ENCODE results near the gene BAZ2A. TPM values are rescaled to one million over a fixed set of nuclear protein-coding genes. Genes with fewer than 3 reads are reported as not detected.

Gene BAZ2A
- total RNA-seq, 2 donors from 2014 or later: 97.8 to 166 TPM

DNA sequence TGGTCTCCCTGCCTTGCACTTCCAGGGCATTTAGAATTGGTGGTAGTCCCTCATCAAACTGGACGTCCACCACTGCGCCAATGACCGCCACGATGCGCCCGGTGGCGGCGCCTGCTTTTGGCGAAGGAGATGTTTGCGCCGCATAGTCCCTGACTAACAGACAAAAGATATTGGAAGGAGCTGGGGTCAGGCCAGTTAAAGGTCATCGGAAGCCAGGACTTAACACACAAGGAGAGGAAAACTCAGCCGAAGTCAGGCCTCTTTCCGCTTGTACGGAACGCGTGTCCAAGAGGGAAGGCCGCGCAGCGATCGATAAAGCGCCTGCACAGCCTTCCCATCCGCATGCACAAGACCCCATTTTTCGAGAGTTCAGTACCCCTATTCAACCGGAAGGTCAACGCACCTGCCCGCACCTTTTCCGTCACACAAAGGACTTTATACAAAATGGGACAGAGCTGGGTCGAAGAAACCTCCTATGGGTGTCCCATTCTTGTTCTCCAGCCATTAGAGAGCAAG, 15.1 kb upstream of the BAZ2A start:
- peaks cover 13% of the 10 kb centered on the region for H3K4me1 Mint-ChIP-seq
- H3K27me3 Mint-ChIP-seq: no peaks in the 10 kb centered on the region
- no peaks in the 10 kb centered on the region for H3K9me3 Mint-ChIP-seq
- peak overlapping the region; percentile 95 for H3K4me3 Mint-ChIP-seq
- ATAC-seq (replicated peaks): no peak
- peak overlapping the region; percentile 99 for H3K27ac Mint-ChIP-seq
- peaks cover 60% of the 10 kb centered on the region for H3K36me3 Mint-ChIP-seq (ENCODE audit: low read depth)

DNA sequence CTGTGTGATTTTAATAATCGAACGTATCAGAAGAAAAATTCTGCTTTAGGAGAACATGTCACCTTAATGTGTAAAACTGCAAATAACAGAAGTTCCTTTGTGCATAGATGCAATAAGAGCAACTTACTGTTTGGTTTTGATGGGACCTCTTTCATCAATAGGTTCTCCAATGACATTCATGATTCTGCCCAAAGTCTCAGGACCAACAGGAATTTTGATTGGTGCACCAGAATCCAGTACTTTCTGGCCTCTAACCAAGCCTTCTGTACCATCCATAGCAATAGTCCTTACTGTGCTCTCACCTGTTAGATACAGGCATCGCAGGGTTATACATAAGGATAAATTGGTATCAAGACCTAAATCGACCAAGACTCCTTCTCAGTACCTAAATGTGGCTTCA, 14.5 kb upstream of the BAZ2A start:
- Mint-ChIP-seq H3K4me3 (peak overlapping the region; percentile 95), H3K4me1 (peaks cover 13% of the 10 kb centered on the region), H3K9me3 (no peaks in the 10 kb centered on the region), H3K36me3 (ENCODE audit: low read depth) (peaks cover 66% of the 10 kb centered on the region), H3K27me3 (no peaks in the 10 kb centered on the region), H3K27ac (peak overlapping the region; percentile 99)
- no peak for ATAC-seq (replicated peaks)

DNA sequence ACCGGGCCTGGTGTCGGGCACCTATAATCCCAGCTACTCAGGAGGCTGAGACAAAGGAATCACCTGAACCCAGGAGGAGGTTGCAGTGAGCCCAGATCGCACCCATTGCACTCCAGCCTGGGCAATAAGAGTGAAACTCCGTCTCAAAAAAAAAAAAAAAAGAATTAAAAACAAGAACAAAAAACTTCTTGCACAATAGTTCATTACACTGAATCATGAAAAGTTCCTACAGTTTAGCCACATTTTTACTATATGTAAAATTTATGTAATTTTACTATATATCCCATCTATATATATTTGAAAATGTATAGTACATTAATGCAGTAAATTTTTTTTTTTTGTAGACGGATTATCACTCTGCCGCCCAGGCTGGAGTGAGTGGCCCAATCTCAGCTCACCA, 11.1 kb upstream of the BAZ2A start:
- H3K27me3 Mint-ChIP-seq: no peaks in the 10 kb centered on the region
- H3K36me3 Mint-ChIP-seq (ENCODE audit: low read depth): peaks cover 99% of the 10 kb centered on the region
- H3K4me3 Mint-ChIP-seq: no peak overlapping the region
- no peaks in the 10 kb centered on the region for H3K9me3 Mint-ChIP-seq
- peaks cover 15% of the 10 kb centered on the region for H3K4me1 Mint-ChIP-seq
- no peak for ATAC-seq (replicated peaks)
- H3K27ac Mint-ChIP-seq: no peak overlapping the region

DNA sequence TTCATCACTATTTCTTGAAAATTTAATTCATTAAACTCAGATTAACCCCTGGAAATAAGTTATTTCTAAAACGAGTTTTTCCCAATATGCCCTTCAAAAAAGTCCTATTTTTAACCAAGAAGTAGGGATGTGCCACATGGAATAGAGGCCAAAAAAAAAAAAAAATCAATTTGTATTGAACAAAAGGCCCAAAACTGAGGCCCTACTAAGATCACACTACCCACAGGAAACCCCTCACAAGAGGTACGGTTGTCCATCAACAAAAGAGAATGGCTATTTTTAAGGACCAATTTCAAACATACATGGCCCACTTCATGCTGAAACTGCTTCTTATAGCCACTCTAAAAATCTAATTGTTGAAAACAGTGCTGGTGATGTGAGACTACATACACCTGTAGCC, 7.5 kb upstream of the BAZ2A start:
- no peaks in the 10 kb centered on the region for H3K9me3 Mint-ChIP-seq
- ATAC-seq (replicated peaks): no peak
- peaks cover 23% of the 10 kb centered on the region for H3K4me1 Mint-ChIP-seq
- no peaks in the 10 kb centered on the region for H3K27me3 Mint-ChIP-seq
- peak overlapping the region; percentile 83 for H3K4me3 Mint-ChIP-seq
- H3K27ac Mint-ChIP-seq: peak overlapping the region; percentile 98
- peaks cover 83% of the 10 kb centered on the region for H3K36me3 Mint-ChIP-seq (ENCODE audit: low read depth)

DNA sequence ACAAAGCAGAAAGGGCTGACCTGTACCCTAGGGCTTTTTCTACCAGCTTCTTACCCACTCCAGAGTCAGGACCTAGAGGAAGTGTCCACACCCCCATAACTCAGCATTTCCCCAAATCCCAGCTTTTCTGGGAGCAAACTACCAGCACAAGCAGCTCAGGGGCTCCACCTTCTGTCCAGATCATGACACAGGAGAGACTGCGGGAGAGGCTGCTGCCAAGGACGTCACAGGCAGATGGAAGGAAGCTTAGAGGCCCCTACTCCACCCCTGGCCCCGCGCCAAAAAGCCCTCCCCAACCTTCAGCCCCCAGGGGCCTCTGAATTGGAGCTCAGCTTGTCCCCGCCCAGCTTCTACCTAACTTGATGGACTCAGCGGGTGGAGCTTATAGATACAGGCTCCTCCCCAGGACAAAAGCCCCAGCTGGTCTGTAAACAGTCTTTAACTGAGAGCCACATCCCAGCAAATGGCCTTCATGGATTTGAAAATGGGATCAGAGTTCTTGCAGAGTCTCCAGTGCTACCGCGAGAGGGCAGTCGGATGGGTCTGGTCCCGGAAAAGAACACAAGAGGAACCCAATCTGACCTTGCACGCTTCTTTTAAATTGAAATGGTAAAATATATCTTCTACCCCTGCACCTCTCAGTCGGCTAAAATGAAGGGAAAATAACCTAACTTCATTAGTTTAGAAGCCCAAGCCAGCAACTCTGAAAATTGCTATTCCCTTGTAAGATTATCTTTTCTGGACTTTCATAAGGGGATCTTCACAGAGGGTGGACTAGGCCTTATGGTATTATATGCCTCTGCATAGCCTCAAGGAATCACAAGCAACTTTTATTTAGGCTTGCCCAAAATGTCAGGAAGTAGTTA, 6.8 kb upstream of the BAZ2A start:
- Mint-ChIP-seq H3K27me3 (no peaks in the 10 kb centered on the region), H3K4me1 (peaks cover 23% of the 10 kb centered on the region), H3K9me3 (no peaks in the 10 kb centered on the region), H3K36me3 (ENCODE audit: low read depth) (peaks cover 76% of the 10 kb centered on the region), H3K4me3 (peak overlapping the region; percentile 83), H3K27ac (peak overlapping the region; percentile 98)
- ATAC-seq (replicated peaks): peak; percentile 61

DNA sequence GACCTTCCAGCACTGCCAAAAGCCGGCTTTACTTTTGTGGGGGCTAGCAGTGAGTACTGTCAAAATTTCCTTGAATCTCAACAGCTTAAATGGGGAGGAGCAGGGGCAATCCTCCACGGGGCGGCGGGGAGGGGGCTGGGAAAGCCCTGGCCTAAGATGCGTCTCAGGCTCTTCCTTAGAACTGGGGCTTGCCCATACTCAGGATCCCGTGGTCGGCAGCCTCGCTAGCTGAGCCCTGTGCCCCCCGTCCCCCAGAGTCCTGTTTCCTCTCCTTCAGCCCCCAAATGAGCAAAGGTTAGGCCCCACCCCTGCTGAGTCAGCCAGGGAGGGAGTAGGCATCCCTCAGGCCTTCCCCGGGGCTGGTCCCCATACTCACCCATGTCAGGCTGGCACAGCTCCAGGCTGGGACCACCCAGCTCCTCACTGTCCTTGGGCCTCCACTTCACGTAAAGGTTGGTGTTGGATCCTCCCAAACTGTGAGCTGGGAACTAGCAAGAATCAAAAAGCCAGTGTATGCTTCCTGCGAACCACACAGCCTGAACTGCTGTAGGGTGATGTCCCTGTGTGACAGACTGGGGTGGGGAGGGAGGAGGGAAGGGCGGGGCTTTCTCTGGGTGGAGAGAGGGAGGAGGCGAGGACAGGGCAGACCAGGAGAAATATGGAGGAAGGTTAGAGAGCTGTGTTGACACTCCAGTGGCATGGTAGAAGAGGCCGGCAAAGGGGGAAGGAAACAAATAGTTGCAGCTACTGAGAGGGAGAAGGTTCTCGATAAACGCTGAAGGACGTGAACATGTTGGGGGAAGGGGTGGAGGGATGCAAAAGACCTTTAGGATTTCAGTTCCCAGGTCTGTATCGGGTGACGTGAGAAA, 5.9 kb upstream of the BAZ2A start:
- H3K4me1 Mint-ChIP-seq: peaks cover 28% of the 10 kb centered on the region
- H3K27me3 Mint-ChIP-seq: no peaks in the 10 kb centered on the region
- ATAC-seq (replicated peaks): peak; percentile 85
- peak overlapping the region; percentile 98 for H3K27ac Mint-ChIP-seq
- no peaks in the 10 kb centered on the region for H3K9me3 Mint-ChIP-seq
- peak overlapping the region; percentile 83 for H3K4me3 Mint-ChIP-seq
- H3K36me3 Mint-ChIP-seq (ENCODE audit: low read depth): peaks cover 67% of the 10 kb centered on the region

DNA sequence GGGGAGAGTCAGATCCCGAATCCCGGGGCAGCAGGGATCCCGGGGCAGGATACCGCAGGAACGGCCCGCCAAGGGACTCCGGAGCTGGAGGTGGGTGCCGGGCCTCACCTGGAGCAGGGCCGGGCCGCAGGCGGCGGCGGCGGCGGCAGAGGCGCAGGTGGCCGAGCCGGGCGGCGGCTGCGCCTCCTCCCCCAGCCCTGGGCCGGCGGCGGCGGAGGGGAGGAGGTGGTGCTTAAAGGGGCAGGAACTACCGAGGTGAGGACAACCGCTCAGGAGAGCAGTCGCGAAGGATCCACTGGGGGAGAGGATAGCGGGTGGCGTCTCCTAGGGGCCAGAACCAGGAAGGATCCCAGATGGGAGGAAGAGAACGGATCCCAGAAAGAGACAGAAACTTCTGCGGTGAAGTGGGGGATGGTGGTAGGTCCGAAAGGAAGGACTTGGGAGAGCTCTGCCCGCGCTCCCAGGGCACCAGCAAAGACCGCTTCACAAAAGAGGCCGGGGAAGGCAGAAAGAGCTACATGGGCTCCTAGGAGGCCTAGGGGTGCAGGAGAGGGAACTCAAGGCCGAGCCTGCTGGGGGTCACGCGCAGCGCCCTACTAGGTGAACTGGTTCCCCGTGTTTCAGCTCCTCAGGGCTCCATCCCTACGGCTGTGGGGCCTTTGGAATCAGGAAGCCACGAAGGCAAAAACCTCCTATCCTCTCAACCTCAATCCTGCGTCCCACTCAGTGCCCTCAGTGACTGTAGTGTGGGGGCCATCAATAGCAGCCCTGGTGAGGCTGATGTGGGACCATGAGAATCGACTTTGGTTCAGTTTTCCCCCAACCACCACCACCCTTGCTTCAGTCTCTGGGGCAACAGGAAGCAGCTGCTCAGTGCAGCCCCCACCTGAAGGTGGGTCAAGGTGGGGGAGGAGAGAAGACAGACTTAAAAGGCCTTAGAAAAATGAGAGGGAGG, 5.0 kb upstream of the BAZ2A start:
- Mint-ChIP-seq H3K27ac (peak overlapping the region; percentile 98), H3K4me3 (peak overlapping the region; percentile 83), H3K36me3 (ENCODE audit: low read depth) (peaks cover 67% of the 10 kb centered on the region), H3K9me3 (no peaks in the 10 kb centered on the region), H3K27me3 (no peaks in the 10 kb centered on the region), H3K4me1 (peaks cover 37% of the 10 kb centered on the region)
- peak; percentile 45 for ATAC-seq (replicated peaks)

DNA sequence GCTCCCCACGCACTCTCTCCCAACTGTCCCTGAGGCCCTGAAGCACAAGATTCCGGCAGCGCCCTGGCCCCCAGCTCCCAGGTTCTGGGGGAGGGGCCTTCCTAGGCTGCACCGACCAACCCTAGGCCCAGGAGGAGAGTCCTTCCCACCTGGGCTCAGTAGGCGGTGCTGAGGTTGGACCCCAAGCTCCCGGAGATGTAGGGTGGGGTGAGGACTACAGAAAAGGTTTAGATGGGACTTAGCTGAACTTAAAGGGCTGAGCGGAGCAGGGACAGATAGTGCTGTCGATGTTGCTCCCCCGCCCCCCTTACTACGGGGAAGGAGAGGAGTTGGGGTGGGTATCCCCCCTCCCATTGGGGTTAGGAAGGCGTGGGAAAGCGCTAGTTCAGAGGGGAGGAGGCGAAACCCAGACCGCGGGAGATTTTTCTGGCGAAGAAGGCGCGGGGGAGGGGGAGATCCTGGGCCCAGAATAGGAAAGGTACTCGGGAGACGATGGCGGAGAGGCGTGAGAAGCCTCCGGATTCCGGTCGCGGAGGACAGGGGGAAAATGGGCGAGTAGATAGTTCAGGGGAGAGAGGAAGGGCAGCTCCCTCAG, 4.2 kb upstream of the BAZ2A start:
- Mint-ChIP-seq H3K27me3 (no peaks in the 10 kb centered on the region), H3K9me3 (no peaks in the 10 kb centered on the region), H3K36me3 (ENCODE audit: low read depth) (peaks cover 67% of the 10 kb centered on the region), H3K4me1 (peaks cover 37% of the 10 kb centered on the region), H3K27ac (peak overlapping the region; percentile 98), H3K4me3 (peak overlapping the region; percentile 83)
- no peak for ATAC-seq (replicated peaks)

DNA sequence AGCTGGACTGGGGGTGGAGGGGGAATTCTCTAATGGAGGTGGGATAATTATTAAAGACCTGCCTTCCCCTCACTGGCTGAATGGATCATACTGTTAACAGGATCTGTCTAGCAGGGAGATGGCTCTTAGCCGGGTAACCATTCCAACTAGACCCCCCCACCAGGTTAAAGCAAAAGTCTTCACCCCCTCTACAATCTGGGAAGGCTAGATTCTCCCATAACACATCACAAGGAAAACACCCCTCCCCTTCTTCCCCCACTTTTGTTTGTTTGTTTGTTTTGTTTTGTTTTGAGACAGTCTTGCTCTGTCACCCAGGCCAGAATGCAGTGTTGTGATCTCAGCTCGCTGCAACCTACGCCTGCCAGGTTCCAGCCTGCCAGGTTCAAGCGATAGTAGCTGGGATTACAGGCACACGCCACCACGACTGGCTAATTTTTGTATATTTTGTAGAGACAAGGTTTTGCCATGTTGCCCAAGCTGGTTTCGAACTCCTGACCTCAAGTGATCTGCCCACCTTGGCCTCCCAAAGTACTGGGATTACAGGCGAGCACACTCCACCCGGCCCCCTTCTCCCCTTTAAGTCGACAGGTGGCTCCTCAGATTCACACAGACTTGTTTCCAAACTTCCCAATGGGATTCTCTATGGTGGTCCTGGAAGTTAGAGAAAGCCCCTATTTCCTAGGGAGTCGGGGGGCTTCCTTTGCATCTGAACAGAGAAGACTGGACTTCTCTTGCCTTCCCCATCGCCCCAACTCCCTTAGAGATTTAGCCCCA, 3.5 kb upstream of the BAZ2A start:
- Mint-ChIP-seq H3K36me3 (ENCODE audit: low read depth) (peaks cover 67% of the 10 kb centered on the region), H3K27ac (peak overlapping the region; percentile 98), H3K4me1 (peaks cover 38% of the 10 kb centered on the region), H3K9me3 (no peaks in the 10 kb centered on the region), H3K27me3 (no peaks in the 10 kb centered on the region), H3K4me3 (peak overlapping the region; percentile 83)
- ATAC-seq (replicated peaks): no peak

DNA sequence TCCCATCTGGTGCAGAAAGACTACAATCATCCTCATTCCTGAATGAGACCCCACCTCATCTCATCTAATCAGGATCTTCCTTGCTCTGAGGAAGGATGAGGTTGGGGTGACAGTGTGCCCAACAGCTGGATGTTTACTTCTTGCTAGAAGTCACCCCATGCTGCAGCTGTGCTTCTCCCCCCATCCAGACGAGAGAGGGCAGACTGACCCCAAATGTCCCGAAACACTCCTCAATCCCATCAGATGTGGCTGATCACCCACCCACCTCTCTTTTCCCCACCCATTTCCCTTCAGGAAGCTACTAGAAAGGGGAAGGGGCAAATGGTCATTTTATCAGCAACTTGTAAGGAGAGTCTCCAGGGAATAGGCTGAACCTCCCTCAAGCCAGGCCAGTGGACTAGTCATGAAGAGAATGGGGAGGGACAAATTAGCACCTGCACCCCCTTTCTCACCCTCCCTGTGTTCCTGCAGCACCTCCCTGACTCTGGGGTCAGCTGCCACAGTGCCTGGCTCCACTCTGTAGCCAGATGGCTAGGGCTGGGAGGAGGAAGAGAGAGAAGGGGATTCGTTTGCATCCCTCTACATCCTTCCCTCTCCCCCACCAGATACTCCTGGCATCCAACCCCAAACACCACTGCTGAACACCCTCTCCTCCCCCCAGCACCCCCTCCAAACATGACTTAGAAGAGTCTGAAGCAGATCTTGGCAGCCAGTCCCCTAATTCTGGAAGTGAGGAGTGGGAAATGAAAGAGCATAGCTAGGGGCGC, 2.8 kb upstream of the BAZ2A start:
- Mint-ChIP-seq H3K4me1 (peaks cover 45% of the 10 kb centered on the region), H3K27ac (peak overlapping the region; percentile 69), H3K9me3 (no peaks in the 10 kb centered on the region), H3K36me3 (ENCODE audit: low read depth) (peaks cover 67% of the 10 kb centered on the region), H3K4me3 (peak overlapping the region; percentile 83), H3K27me3 (no peaks in the 10 kb centered on the region)
- ATAC-seq (replicated peaks): no peak

DNA sequence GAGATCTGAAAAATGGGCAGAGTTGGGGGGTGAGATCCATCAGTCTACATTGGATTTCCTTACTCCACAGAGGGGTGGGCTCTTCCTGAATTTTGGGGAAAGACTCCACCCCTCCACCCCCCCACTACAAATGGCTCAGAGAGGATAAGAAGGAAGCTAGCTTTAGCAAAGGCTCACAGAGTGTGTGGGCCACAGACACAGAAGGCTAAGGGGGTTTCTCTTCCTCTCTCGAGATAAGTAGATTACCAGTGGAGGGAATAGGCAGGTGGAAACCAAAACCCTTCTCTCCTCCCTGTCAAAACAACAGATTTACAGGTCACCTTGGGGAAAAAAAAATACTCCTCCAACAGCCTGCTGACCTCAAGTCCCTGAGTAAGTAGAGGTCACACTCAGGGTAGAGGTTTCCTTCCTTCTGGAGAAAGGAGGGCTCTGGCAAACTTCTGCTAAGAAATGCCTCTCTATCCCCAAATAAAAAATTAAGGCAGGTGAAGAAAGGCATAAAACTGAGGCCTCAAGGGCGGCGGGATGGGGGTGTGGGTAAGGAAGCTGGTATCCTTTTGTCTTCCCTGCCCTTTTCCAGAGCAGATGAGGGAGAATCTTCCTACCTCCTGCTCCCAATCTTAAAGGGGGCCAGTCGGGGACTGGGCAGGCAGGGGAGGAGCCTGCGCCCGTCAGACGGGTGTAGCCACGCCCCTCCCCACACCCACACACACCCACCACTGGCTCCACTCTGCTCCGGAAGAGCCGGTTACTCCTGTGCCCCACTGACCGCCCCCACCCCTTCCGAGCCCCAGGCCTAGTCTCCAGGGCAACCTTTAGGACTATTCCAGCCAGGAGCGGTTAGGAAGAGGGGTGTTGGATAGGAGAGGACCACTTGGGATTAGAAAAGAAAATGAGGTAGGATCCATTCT, 1.9 kb upstream of the BAZ2A start:
- Mint-ChIP-seq H3K4me1 (peaks cover 45% of the 10 kb centered on the region), H3K27ac (peak overlapping the region; percentile 77), H3K4me3 (peak overlapping the region; percentile 83), H3K36me3 (ENCODE audit: low read depth) (peaks cover 67% of the 10 kb centered on the region), H3K9me3 (no peaks in the 10 kb centered on the region), H3K27me3 (no peaks in the 10 kb centered on the region)
- no peak for ATAC-seq (replicated peaks)

Measured in activated T-helper 17 cell treated with anti-CD3 and anti-CD28 coated beads, Interleukin-2, amount 50 U/mL, for 72 hours (primary cell).